Stimulated activated CD8-positive, alpha-beta memory T cell treated with anti-CD3 and anti-CD28 coated beads, Interleukin-12 subunit alpha, Interleukin-12 subunit beta, amount 100 ng/mL, for 24 hours (primary cell): ENCODE data around the gene SMAD1.
"Not testable (repeated sequence)": the region's sequence is repeated elsewhere in the genome, so short reads cannot be mapped to it uniquely, and the experiment has no call there.

Source experiments
- DNase-seq: peaks from one replicate; pipeline ENCODE4 v3.0.0-alpha.2; 2020; ENCODE audit errors: extremely low read depth

SMAD1 gene

GRCh38 chr4:145563293-145563985 is 81.8 kb downstream of the SMAD1 start:
- no peak for DNase-seq

- no peak for DNase-seq
Observed at GRCh38 chr4:145564540-145564939, 82.9 kb downstream of the SMAD1 start.

GRCh38 chr4:145565328-145565727 is 83.7 kb downstream of the SMAD1 start:
- no peak for DNase-seq

GRCh38 chr4:145566086-145566708 is 84.5 kb downstream of the SMAD1 start:
- DNase-seq, result no peak

- DNase-seq, result no peak
Observed at GRCh38 chr4:145566768-145567167, 85.1 kb downstream of the SMAD1 start.

GRCh38 chr4:145567516-145567915 is 85.9 kb downstream of the SMAD1 start:
- no peak for DNase-seq

GRCh38 chr4:145574546-145574945 is 92.9 kb downstream of the SMAD1 start:
- DNase-seq, result not testable (repeated sequence)

- no peak for DNase-seq
Observed at GRCh38 chr4:145580906-145581305, 99.3 kb downstream of the SMAD1 start.

GRCh38 chr4:145583191-145584055 is 101.8 kb downstream of the SMAD1 start:
- DNase-seq, result no peak

- no peak for DNase-seq
Observed at GRCh38 chr4:145587088-145587754, 105.6 kb downstream of the SMAD1 start.

GRCh38 chr4:145589381-145589780 is 107.7 kb downstream of the SMAD1 start:
- DNase-seq, result not testable (repeated sequence)

GRCh38 chr4:145589916-145590702 is 108.5 kb downstream of the SMAD1 start:
- DNase-seq, result no peak

- DNase-seq, result no peak
Observed at GRCh38 chr4:145602129-145602760, 120.6 kb downstream of the SMAD1 start.

GRCh38 chr4:145605941-145606340 is 124.3 kb downstream of the SMAD1 start:
- no peak for DNase-seq
